HFF-Myc (cell line): ENCODE measurements around the gene SSH2.

ENCODE experiments used
- DNase-seq: peaks from one replicate; pipeline ENCODE4 v3.0.0-alpha.2; 2011; ENCODE audit warnings: low read depth; ENCODE audit errors: extremely low read depth
- H3K4me3 ChIP-seq: replicated peaks from 2 replicates; pipeline ENCODE4 v1.5.1; 2011; ENCODE audit warnings: low read depth, mild to moderate bottlenecking, control low read depth, low read length
- TF ChIP-seq, protein P1 (sequence below): IDR thresholded peaks from 2 replicates; pipeline ENCODE4 v1.5.1; 2012; ENCODE audit warnings: mild to moderate bottlenecking, low read depth, low read length, control low read depth; ENCODE audit errors: missing control alignments

The SSH2 gene

GRCh38 chr17:29713626-29714025 is 216.4 kb downstream of the SSH2 start:
- no peak for DNase-seq
- H3K4me3 ChIP-seq = no peak overlapping the region
- TF ChIP-seq, protein P1, sequence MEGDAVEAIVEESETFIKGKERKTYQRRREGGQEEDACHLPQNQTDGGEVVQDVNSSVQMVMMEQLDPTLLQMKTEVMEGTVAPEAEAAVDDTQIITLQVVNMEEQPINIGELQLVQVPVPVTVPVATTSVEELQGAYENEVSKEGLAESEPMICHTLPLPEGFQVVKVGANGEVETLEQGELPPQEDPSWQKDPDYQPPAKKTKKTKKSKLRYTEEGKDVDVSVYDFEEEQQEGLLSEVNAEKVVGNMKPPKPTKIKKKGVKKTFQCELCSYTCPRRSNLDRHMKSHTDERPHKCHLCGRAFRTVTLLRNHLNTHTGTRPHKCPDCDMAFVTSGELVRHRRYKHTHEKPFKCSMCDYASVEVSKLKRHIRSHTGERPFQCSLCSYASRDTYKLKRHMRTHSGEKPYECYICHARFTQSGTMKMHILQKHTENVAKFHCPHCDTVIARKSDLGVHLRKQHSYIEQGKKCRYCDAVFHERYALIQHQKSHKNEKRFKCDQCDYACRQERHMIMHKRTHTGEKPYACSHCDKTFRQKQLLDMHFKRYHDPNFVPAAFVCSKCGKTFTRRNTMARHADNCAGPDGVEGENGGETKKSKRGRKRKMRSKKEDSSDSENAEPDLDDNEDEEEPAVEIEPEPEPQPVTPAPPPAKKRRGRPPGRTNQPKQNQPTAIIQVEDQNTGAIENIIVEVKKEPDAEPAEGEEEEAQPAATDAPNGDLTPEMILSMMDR = no peak

- no peak overlapping the region for H3K4me3 ChIP-seq
- DNase-seq = no peak
- TF ChIP-seq, protein P1 = no peak
These were observed 218.2 kb downstream of the SSH2 start for GRCh38 chr17:29711588-29712385.

GRCh38 chr17:29710891-29711418 is 219.1 kb downstream of the SSH2 start:
- DNase-seq = no peak
- TF ChIP-seq, protein P1 = no peak
- no peak overlapping the region for H3K4me3 ChIP-seq

DNA sequence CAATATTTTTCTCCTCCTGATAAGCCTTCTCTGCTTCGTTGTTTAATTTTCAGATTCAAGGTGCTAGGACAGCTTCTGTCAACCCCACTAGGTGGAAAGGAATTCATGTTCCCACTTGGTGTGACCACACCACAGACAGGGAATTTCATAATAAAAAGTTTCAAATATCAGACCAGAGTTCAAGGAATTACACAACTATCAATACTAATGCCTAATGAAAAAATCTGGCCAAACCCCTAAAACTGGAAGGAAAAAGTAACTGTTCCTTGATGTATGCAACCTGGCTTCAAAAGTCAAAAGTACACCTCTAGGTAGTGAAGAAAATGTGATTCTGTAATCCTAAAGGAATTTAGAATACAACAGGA is 219.5 kb downstream of the SSH2 start:
- TF ChIP-seq, protein P1 = no peak

DNA sequence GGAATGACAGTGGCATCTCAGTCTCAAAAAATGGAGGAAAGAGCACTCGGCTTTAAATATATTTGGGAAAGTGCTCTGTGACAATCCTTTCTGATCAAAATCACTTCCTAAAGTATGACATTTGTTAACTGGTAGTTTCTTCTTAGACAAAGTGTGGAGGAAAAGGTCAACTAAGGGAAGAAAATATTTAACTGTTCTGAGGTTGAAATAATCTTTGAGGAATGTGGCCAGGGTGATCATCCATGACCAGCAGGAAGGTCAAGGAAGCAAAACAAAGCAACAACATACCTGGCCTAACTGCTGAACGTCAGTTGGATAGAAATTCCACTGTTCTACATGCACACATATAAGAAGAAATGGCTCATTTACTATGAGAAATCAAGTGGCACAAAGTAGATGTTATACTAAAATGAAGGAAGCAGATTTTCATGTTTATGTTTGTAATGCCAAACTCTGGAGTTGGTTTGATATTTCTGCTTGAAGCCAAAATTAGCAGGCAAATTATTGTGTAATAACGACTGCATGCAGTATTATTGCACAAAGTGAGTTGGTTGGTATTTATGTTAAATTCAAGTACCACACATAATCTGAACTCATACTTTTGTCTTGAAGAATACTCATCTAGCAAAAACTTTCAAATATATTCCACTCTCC is 220.0 kb downstream of the SSH2 start:
- TF ChIP-seq, protein P1 = no peak
- H3K4me3 ChIP-seq = no peak overlapping the region
- no peak for DNase-seq

More for the DNA sequence above, 219.5 kb downstream of the SSH2 start:
- no peak for DNase-seq
- H3K4me3 ChIP-seq = no peak overlapping the region

GRCh38 chr17:29707212-29707571 is 222.8 kb downstream of the SSH2 start:
- TF ChIP-seq, protein P1 = no peak
- DNase-seq = no peak
- H3K4me3 ChIP-seq = no peak overlapping the region
